ENCODE measurements around the gene FRAS1. TPM values are rescaled to one million over a fixed set of nuclear protein-coding genes. Genes with fewer than 3 reads are reported as not detected.

FRAS1 gene
- total RNA-seq, 1 experiment from 2014 or later, result 82.0 TPM

- no peak for TF ChIP-seq ZNF512 (CRISPR knock-in tag; IDR thresholded peaks at IDR 0.05; ENCODE audit: borderline replicate concordance)
- TF ChIP-seq SP1 (CRISPR knock-in tag; conservative IDR thresholded peaks at IDR 0.05), result no peak; the same call in none of the 2 replicates
- TF ChIP-seq OVOL2 (CRISPR knock-in tag; IDR thresholded peaks at IDR 0.05; ENCODE audit: borderline replicate concordance), result no peak
These were observed 626 bp upstream of the FRAS1 start (continued) for GRCh38 chr4:78056265-78057129.

GRCh38 chr4:78057600-78058550, 752 bp downstream of the FRAS1 start:
- peak overlapping the region; percentile 87 for H3K27ac Mint-ChIP-seq
- peak overlapping the region; percentile 93 for H3K4me3 Mint-ChIP-seq
- H3K9me3 Mint-ChIP-seq, result no peaks in the 10 kb centered on the region
- ATAC-seq, result no peak; the same call in 1 of the 2 replicates
- TF ChIP-seq PRDM15 (CRISPR knock-in tag; IDR thresholded peaks at IDR 0.05) (peak; percentile 64), ZNF232 (CRISPR knock-in tag; IDR thresholded peaks at IDR 0.05) (peak; percentile 11), ZNF512 (CRISPR knock-in tag; IDR thresholded peaks at IDR 0.05; ENCODE audit: borderline replicate concordance) (0 out of 2 replicates have a peak, but pooled peaks have one; percentile 19), HMGXB4 (CRISPR knock-in tag; IDR thresholded peaks at IDR 0.05) (peak; percentile 23; the same call in 1 of the 2 replicates), ATF3 (CRISPR knock-in tag; conservative IDR thresholded peaks at IDR 0.05) (0 out of 2 replicates have a peak, but pooled peaks have one; percentile 60), RELA (CRISPR knock-in tag; IDR thresholded peaks at IDR 0.05; ENCODE audit: borderline replicate concordance) (0 out of 2 replicates have a peak, but pooled peaks have one; percentile 16), USF1 (CRISPR knock-in tag; IDR thresholded peaks at IDR 0.05) (no peak), MAX (CRISPR knock-in tag; IDR thresholded peaks at IDR 0.05) (no peak; the same call in 1 of the 2 replicates)
- H3K4me1 Mint-ChIP-seq, result peaks cover 37% of the 10 kb centered on the region
- no peaks in the 10 kb centered on the region for H3K36me3 Mint-ChIP-seq
- DNase-seq (ENCODE audit: low spot score), result peak; percentile 37
- ChIA-PET CTCF (interaction anchor here (0.7 to 3.7 kb wide), 15 partner anchors 9 to 360 kb away, joined by 3 to 60 read pairs (median 5); no protein-coding TSS in a partner anchor), POLR2A (interaction anchor here (0.6 to 1.3 kb wide), 5 partner anchors 16 to 717 kb away, joined by 3 to 10 read pairs (median 6); partner anchors contain the start of gene ANXA3)
- H3K27me3 Mint-ChIP-seq (ENCODE audit: low read depth), result no peaks in the 10 kb centered on the region; the same call in 1 of the 2 replicates

Measured in WTC11 (cell line).